PFSK-1 (cell line): ENCODE measurements around the gene RFNG.
A peak's percentile ranks its signal among the peaks of the same experiment; 100 is the strongest.

Source experiments
- FOXP2 ChIP-seq: optimal IDR thresholded peaks from 2 replicates; pipeline ENCODE3; 2011; ENCODE audit warnings: borderline replicate concordance, control low read depth, inconsistent platforms; ENCODE audit not compliant: insufficient read depth; ENCODE audit errors: extremely low read length, extremely low read depth
- POLR2AphosphoS5 ChIP-seq: IDR thresholded peaks from 2 replicates; pipeline ENCODE4 v1.6.1; 2012; ENCODE audit warnings: low read depth, mild to moderate bottlenecking, control low read depth, low read length, moderate library complexity
- SIN3A ChIP-seq: IDR thresholded peaks from 2 replicates; pipeline ENCODE4 v1.6.1; 2012; ENCODE audit warnings: mild to moderate bottlenecking, low read length, moderate library complexity, borderline replicate concordance; ENCODE audit not compliant: insufficient read depth
- TAF1 ChIP-seq: IDR thresholded peaks from 2 replicates; pipeline ENCODE4 v1.6.1; 2012; ENCODE audit warnings: low read length, control low read depth, borderline replicate concordance; ENCODE audit not compliant: insufficient read depth
- TF ChIP-seq, protein P1 (sequence below), 2 experiments: IDR thresholded peaks; 2 replicates each; pipeline versions ENCODE4 v1.6.1 to v1.8.0; 2011 to 2012; ENCODE audit warnings: low read depth in 2 of 2, low read length in 2 of 2, control low read depth in 1 of 2, inconsistent platforms in 1 of 2, mild to moderate bottlenecking in 1 of 2, moderate library complexity in 1 of 2; ENCODE audit not compliant: insufficient read depth in 1 of 2

The RFNG gene

DNA sequence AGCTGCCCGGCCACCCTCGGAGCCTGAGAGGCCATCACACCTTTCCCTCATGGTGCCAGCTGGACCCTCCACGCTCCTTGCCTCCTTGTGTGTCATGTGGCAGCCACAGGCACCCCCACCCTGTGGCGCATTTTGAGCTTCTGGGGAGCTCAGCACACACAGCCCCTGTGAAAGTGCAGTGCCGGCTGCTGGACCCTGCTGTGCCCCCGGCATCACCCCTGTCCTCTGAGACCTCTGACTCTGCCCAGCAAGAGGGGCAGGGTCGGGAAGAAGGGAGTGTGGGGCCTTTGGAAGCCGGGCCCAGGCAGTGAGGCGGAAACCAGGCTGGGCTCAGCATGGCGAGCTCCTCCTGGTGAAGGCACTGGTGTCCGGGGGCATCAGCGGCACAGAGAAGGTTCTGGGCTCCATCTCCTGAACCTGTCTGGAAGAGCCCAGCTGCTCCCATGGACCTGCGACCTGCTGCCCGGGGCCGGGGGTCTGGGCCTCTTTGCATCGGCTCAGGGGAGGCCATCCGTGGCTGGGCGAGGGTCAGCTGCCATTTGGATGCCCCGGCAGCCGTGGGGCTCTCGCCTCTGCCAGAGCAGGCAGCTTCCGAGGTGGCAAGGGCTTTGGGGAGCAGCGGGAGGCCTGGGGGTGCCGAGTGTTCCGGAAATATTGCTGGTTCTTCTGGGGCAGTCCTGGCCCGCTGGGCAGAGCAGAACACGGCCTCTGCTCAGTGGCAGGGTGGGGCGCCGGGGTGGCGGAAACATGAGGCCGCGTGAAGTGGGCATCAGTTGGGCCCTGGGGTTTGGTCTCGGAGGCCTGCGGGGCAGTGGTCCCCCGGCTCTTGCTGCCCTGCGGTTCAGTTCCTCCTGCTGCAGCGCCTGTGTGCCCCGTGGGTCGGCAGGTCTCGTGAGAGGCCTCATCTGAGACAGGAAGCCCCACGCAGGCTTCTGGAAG lies 46.8 kb downstream of the RFNG start:
- no peak for TF ChIP-seq POLR2AphosphoS5
- TF ChIP-seq, protein P1, sequence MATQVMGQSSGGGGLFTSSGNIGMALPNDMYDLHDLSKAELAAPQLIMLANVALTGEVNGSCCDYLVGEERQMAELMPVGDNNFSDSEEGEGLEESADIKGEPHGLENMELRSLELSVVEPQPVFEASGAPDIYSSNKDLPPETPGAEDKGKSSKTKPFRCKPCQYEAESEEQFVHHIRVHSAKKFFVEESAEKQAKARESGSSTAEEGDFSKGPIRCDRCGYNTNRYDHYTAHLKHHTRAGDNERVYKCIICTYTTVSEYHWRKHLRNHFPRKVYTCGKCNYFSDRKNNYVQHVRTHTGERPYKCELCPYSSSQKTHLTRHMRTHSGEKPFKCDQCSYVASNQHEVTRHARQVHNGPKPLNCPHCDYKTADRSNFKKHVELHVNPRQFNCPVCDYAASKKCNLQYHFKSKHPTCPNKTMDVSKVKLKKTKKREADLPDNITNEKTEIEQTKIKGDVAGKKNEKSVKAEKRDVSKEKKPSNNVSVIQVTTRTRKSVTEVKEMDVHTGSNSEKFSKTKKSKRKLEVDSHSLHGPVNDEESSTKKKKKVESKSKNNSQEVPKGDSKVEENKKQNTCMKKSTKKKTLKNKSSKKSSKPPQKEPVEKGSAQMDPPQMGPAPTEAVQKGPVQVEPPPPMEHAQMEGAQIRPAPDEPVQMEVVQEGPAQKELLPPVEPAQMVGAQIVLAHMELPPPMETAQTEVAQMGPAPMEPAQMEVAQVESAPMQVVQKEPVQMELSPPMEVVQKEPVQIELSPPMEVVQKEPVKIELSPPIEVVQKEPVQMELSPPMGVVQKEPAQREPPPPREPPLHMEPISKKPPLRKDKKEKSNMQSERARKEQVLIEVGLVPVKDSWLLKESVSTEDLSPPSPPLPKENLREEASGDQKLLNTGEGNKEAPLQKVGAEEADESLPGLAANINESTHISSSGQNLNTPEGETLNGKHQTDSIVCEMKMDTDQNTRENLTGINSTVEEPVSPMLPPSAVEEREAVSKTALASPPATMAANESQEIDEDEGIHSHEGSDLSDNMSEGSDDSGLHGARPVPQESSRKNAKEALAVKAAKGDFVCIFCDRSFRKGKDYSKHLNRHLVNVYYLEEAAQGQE (IDR thresholded peaks at IDR 0.05; ENCODE audit: insufficient read depth in 1 of 2, low read depth in 2 of 2, low read length in 2 of 2), result no peak
- no peak for TF ChIP-seq FOXP2
- no peak for TF ChIP-seq SIN3A
- no peak for TF ChIP-seq TAF1

DNA sequence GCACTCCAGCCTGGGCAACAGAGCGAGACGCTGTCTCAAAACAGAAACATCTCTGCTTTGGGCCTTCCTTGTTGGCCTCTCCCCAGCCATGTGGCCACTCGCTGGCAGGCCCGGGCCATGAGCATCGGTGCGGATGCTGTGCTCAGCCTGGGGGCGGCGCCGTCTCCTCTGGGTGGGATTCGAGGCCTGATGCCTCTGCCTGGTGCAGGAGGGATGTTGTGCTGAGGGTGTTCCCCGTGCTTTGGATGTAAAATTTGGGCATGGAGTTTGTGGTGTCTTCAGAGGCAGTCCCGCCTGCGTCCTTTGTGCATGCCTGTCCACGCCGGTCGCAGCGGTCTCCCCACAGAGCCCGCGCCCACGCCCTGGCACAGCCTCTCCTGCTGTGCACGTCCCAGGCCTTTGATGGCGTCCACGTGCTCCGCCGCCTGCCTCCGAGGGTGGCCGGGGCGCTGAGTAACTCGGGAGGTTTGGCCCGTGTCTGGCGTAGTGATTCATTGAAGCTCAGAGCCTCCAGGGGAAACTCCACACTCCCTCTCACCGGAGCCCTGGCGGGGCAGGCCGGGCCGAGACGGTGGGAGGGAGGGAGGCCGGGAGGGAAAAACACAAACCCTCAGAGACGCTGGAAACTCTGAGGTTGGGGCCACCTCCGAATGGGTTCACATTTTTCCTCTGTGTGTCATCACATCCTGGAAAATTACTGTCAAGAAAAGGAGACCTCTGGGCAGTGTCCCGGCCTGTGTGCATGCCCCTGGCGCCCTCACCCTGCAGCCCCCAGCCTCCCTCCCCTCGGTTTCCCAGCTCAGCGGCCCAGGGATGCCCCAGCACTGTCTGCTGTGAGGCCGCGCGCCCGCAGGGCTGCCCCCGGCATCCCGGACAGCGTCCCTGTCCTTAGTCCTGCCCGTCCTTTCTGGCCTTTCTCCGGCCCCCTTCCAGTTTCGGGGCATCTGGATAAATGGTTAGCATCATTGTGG lies 47.9 kb downstream of the RFNG start:
- TF ChIP-seq TAF1, result no peak
- TF ChIP-seq, protein P1 (IDR thresholded peaks at IDR 0.05; ENCODE audit: insufficient read depth in 1 of 2, low read depth in 2 of 2, low read length in 2 of 2), result 0 out of 4 replicates have a peak, but pooled peaks of 1 of the 2 experiments have one; percentile 40

DNA sequence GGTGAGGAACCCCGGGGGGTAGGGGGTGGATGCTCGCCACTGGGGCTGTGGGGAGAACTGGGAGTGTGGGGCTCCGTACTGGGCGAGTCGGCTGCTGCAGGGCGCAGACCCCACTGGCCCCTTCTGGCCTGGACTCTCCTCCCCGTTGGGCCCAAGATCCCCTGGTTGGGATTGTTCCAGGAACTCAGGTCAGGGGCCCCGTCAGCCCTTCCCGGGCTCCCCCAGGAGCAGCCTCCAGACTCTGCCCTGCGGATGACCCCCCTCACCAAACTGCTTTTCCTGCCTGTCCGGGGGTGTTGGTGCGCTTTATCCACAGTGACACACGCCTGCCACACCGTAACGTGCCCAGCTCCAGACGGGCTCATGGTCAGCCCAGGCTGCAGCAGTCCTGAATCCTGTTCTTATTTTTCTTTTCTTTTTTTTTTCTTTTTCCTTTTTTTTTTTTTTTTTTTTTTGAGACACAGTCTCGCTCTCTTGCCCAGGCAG lies 50.0 kb downstream of the RFNG start:
- TF ChIP-seq POLR2AphosphoS5 (no peak), SIN3A (no peak), TAF1 (no peak), FOXP2 (no peak)
- TF ChIP-seq, protein P1 (IDR thresholded peaks at IDR 0.05; ENCODE audit: insufficient read depth in 1 of 2, low read depth in 2 of 2, low read length in 2 of 2), result no peak

DNA sequence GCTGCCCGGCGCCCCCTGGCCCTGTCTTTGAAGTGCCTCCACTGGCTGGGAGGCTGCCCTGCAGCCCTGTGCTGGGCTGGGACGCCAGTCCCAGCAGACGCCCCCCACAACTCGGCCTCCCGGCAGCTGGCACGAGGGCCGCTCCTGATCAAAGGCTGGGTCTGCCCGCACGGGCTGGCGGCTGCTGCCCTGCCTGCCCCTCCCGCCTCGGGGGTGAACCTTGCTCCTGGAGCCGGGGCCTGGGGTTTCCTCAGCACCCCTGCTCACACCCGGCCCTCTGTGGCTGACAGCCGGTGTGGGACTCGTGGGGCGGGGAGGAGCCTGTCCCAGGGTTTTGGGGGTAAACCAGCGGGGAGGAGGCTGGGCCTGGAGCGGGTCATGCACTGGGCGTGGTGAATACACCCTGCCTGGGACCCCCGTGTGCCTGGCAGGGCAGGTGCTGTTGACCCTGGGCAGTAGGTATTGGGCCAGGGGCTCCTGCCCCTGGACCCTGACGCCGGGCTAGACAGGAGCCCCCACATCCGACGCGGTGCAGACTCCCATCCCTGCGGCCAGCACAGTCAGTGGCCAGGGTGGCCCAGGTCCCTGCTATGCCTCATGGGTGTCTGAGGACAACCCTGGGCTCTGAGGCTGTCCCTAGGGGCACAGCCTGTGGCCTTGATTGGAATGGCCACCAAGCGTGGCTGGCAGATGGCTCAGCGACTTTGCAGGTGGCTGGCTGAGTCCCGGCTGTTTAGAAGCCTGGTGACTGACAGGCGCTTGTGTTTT lies 50.6 kb downstream of the RFNG start:
- TF ChIP-seq, protein P1 (IDR thresholded peaks at IDR 0.05; ENCODE audit: insufficient read depth in 1 of 2, low read depth in 2 of 2, low read length in 2 of 2), result no peak
- TF ChIP-seq TAF1 (no peak), SIN3A (no peak), FOXP2 (no peak), POLR2AphosphoS5 (no peak)
